Fibroblast of the aortic adventitia (primary cell): ENCODE results near the gene IST1. TPM values are rescaled to one million over a fixed set of nuclear protein-coding genes. Genes with fewer than 3 reads are reported as not detected.

Experiments used
- DNase-seq: peaks from one replicate; pipeline ENCODE4 v3.0.0-alpha.2; 2010; ENCODE audit warnings: low read depth
- H3K4me3 ChIP-seq: 2 replicates; pipeline ENCODE4 v1.5.1; 2011; ENCODE audit warnings: low read depth, mild to moderate bottlenecking, control low read depth, low read length, moderate library complexity
- total RNA-seq: library from RNA; depleted of rRNA; stranded (reverse); fragments of >200 nt; gene quantifications from 2 replicates; pipeline ENCODE4 v1.2.3, GENCODE V29; 2012; ENCODE audit warnings: low replicate concordance
- TF ChIP-seq, protein P1 (sequence below): IDR thresholded peaks from 2 replicates; pipeline ENCODE4 v1.5.1; 2011; ENCODE audit warnings: mild to moderate bottlenecking, low read length, control low read depth, inconsistent platforms; ENCODE audit not compliant: insufficient read depth

The IST1 gene
- total RNA-seq, 1 donor = 172 TPM

- no peak overlapping the region for H3K4me3 ChIP-seq
- no peak for DNase-seq
- TF ChIP-seq, protein P1, sequence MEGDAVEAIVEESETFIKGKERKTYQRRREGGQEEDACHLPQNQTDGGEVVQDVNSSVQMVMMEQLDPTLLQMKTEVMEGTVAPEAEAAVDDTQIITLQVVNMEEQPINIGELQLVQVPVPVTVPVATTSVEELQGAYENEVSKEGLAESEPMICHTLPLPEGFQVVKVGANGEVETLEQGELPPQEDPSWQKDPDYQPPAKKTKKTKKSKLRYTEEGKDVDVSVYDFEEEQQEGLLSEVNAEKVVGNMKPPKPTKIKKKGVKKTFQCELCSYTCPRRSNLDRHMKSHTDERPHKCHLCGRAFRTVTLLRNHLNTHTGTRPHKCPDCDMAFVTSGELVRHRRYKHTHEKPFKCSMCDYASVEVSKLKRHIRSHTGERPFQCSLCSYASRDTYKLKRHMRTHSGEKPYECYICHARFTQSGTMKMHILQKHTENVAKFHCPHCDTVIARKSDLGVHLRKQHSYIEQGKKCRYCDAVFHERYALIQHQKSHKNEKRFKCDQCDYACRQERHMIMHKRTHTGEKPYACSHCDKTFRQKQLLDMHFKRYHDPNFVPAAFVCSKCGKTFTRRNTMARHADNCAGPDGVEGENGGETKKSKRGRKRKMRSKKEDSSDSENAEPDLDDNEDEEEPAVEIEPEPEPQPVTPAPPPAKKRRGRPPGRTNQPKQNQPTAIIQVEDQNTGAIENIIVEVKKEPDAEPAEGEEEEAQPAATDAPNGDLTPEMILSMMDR = no peak
These were observed 74.0 kb downstream of the IST1 start for GRCh38 chr16:71969353-71969752.

DNA sequence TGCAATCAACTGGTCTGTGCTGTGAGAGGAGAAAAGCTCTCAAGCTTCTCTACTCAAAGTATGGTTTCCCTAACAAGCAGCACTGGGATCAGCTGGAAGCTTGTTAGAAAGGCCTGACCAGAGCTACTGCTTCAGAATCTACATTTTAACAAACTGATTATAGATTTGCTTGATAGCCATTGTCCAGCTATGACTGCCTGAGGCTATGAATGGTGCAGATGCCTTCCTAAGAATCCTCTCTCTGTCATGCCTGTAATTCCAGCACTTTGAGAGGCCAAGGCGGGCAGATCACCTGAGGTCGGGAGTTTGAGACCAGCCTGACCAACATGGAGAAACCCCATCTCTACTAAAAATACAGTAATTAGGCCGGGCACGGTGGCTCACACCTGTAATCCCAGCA lies 76.2 kb downstream of the IST1 start:
- TF ChIP-seq, protein P1 = no peak
- H3K4me3 ChIP-seq = no peak overlapping the region
- DNase-seq = no peak

GRCh38 chr16:71972356-71972755 lies 77.0 kb downstream of the IST1 start:
- TF ChIP-seq, protein P1 = no peak
- DNase-seq = no peak
- no peak overlapping the region for H3K4me3 ChIP-seq

- no peak overlapping the region for H3K4me3 ChIP-seq
- TF ChIP-seq, protein P1 = no peak
- DNase-seq = no peak
These were observed 77.7 kb downstream of the IST1 start for GRCh38 chr16:71973001-71973400.

GRCh38 chr16:71974068-71974818 lies 78.9 kb downstream of the IST1 start:
- TF ChIP-seq, protein P1 = no peak
- DNase-seq = no peak
- H3K4me3 ChIP-seq = no peak overlapping the region

Other genes starting within 250 kb of the IST1 start
- gene PHLPP2, start 170.8 kb upstream of the IST1 start, total RNA-seq = 7.8 and 9.8 TPM in 2 replicates
- 80.5 and 146 TPM in 2 replicates for gene AP1G1, start 86.7 kb upstream of the IST1 start, total RNA-seq
- 8.3 and 16.0 TPM in 2 replicates for gene ATXN1L, start 49.6 kb upstream of the IST1 start, total RNA-seq
- gene ZNF821, start 11.3 kb upstream of the IST1 start, total RNA-seq = 3.1 and 7.3 TPM in 2 replicates
- gene PKD1L3, start 104.9 kb downstream of the IST1 start, total RNA-seq = not detected in 2 replicates
- gene DHODH, start 113.2 kb downstream of the IST1 start, total RNA-seq = 1.8 and 3.3 TPM in 2 replicates
- 0.27 TPM in 1 of 2 replicates, not detected in the other for gene HP, start 159.0 kb downstream of the IST1 start, total RNA-seq
- gene HPR, start 167.7 kb downstream of the IST1 start, total RNA-seq = not detected in 2 replicates
- gene TXNL4B, start 198.1 kb downstream of the IST1 start, total RNA-seq = 8.1 and 24.8 TPM in 2 replicates
- 39.1 and 158 TPM in 2 replicates for gene DHX38, start 198.3 kb downstream of the IST1 start, total RNA-seq